Measurements from ENCODE around the gene CD83.
"Not testable (repeated sequence)": the region's sequence is repeated elsewhere in the genome, so short reads cannot be mapped to it uniquely, and the experiment has no call there.

DNA sequence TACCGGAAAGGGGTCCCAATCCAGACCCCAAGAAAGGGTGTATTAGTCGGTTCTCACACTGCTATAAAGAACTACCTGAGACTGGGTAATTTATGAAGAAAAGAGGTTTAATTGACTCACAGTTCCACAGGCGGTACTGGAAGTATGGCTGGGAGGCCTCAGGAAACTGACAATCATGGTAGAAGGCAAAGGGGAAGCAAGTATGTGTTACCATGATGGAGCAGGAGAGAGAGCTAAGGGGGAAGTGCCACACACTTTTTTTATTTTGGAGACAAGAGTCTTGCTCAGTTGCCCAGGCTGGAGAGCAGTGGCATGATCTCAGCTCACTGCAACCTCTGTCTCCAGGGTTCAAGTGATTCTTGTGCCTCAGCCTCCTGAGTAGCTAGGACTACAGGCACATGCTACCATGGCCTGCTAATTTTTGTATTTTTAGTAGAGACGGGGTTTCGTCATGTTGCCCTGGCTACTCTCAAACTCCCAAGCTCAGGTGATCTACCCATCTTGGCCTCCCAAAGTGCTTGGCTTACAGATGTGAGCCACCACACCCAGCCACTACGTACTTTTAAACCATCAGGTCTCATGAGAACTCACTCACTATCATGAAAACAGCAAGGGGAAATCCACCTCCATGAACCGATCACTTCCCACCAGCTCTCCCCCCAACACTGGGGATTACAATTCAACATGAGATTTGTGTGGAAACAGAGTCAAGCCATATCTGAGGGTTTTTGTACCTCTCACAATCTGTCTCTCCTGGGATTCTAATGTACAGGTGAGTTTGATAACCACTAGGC is 43.8 kb upstream of the CD83 start:
- TF ChIP-seq, protein P1, sequence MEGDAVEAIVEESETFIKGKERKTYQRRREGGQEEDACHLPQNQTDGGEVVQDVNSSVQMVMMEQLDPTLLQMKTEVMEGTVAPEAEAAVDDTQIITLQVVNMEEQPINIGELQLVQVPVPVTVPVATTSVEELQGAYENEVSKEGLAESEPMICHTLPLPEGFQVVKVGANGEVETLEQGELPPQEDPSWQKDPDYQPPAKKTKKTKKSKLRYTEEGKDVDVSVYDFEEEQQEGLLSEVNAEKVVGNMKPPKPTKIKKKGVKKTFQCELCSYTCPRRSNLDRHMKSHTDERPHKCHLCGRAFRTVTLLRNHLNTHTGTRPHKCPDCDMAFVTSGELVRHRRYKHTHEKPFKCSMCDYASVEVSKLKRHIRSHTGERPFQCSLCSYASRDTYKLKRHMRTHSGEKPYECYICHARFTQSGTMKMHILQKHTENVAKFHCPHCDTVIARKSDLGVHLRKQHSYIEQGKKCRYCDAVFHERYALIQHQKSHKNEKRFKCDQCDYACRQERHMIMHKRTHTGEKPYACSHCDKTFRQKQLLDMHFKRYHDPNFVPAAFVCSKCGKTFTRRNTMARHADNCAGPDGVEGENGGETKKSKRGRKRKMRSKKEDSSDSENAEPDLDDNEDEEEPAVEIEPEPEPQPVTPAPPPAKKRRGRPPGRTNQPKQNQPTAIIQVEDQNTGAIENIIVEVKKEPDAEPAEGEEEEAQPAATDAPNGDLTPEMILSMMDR (IDR thresholded peaks at IDR 0.05), result not testable (repeated sequence)
- not testable (repeated sequence) for TF ChIP-seq POLR2A (IDR thresholded peaks at IDR 0.05)
